ENCODE results near the gene TMEM151A. TPM values are rescaled to one million over a fixed set of nuclear protein-coding genes. Genes with fewer than 3 reads are reported as not detected.

Gene TMEM151A
- total and polyA plus RNA-seq, 9 donors = 0.15 to 10.8 (median 0.24) TPM; not detected in 4

- Histone ChIP-seq H3K9me3 (no peaks in the 10 kb centered on the region), H3K27ac (no peak overlapping the region), H3K4me3 (no peak overlapping the region), H3K27me3 (no peaks in the 10 kb centered on the region), H3K36me3 (no peaks in the 10 kb centered on the region), H3K4me1 (ENCODE audit: insufficient read depth) (peaks cover 13% of the 10 kb centered on the region)
- intact Hi-C loops (cut with DNase I) = no loop called here
- TF ChIP-seq CTCF (IDR thresholded peaks at IDR 0.05) = no peak
- no peak for TF ChIP-seq EP300 (IDR thresholded peaks at IDR 0.05)
- no peak for TF ChIP-seq POLR2A (IDR thresholded peaks at IDR 0.05)
- WGBS, 3 donors = 64 to 75% (median 70%) methylated on average over 2 of the region's 2 CpGs
- peak in 2 of 5 donors; percentile 22 to 59 for DNase-seq
Measured at GRCh38 chr11:66290330-66290621, 1.4 kb upstream of the TMEM151A start.

- H3K4me3 ChIP-seq = no peak overlapping the region
- H3K4me1 ChIP-seq (ENCODE audit: insufficient read depth) = peaks cover 13% of the 10 kb centered on the region
- DNase-seq = peak in 1 of 5 donors; percentile 26
- intact Hi-C loops (cut with DNase I) = no loop called here
- H3K27me3 ChIP-seq = no peaks in the 10 kb centered on the region
- H3K36me3 ChIP-seq = no peaks in the 10 kb centered on the region
- WGBS, 3 donors = 7 to 12% (median 11%) methylated on average over 16 of the region's 16 CpGs
- H3K27ac ChIP-seq = no peak overlapping the region
- no peak for TF ChIP-seq CTCF (IDR thresholded peaks at IDR 0.05)
- no peaks in the 10 kb centered on the region for H3K9me3 ChIP-seq
Measured at GRCh38 chr11:66291303-66291705, 390 bp upstream of the TMEM151A start.

- no peaks in the 10 kb centered on the region for H3K27me3 ChIP-seq
- TF ChIP-seq EP300 (IDR thresholded peaks at IDR 0.05) (no peak), POLR2A (IDR thresholded peaks at IDR 0.05) (no peak), CTCF (IDR thresholded peaks at IDR 0.05) (no peak)
- H3K4me3 ChIP-seq = no peak overlapping the region
- intact Hi-C loops (cut with DNase I) = no loop called here
- peak in 1 of 5 donors; percentile 24 for DNase-seq
- H3K4me1 ChIP-seq (ENCODE audit: insufficient read depth) = peaks cover 11% of the 10 kb centered on the region
- H3K9me3 ChIP-seq = no peaks in the 10 kb centered on the region
- H3K27ac ChIP-seq = no peak overlapping the region
- WGBS, 3 donors = 25 to 40% (median 35%) methylated on average over 17 of the region's 17 CpGs
- no peaks in the 10 kb centered on the region for H3K36me3 ChIP-seq
Measured at GRCh38 chr11:66292543-66293332, 1.0 kb downstream of the TMEM151A start.

GRCh38 chr11:66293352-66293751 is 1.7 kb downstream of the TMEM151A start:
- Histone ChIP-seq H3K4me3 (no peak overlapping the region), H3K36me3 (no peaks in the 10 kb centered on the region), H3K27me3 (no peaks in the 10 kb centered on the region), H3K4me1 (ENCODE audit: insufficient read depth) (peaks cover 8% of the 10 kb centered on the region), H3K27ac (no peak overlapping the region), H3K9me3 (no peaks in the 10 kb centered on the region)
- intact Hi-C loops (cut with DNase I) = no loop called here
- 58 to 77% (median 62%) methylated on average over 4 of the region's 4 CpGs for WGBS, 3 donors
- no peak for DNase-seq
- TF ChIP-seq POLR2A (IDR thresholded peaks at IDR 0.05) (no peak), CTCF (IDR thresholded peaks at IDR 0.05) (no peak), EP300 (IDR thresholded peaks at IDR 0.05) (no peak)

Data from ovary (tissue), 9 donors.